Skeletal muscle tissue (tissue), 4 donors: ENCODE measurements around the gene TRPM3. TPM values are rescaled to one million over a fixed set of nuclear protein-coding genes. Genes with fewer than 3 reads are reported as not detected.

Experiments used
- H3K27ac ChIP-seq: one replicate; pipeline ENCODE4 v1.7.0; 2013; ENCODE audit warnings: mild to moderate bottlenecking, low read depth, low read length, inconsistent platforms
- H3K27me3 ChIP-seq, 3 donors: one replicate each; pipeline ENCODE4 v1.7.0; 2013; ENCODE audit warnings: low read length in 3 of 3; ENCODE audit not compliant: control insufficient read depth in 3 of 3, insufficient read depth in 3 of 3
- H3K36me3 ChIP-seq, 3 donors: one replicate each; pipeline ENCODE4 v1.7.0; 2013; ENCODE audit warnings: low read length in 3 of 3; ENCODE audit not compliant: control insufficient read depth in 3 of 3, insufficient read depth in 3 of 3
- H3K4me1 ChIP-seq, 3 donors: one replicate each; pipeline ENCODE4 v1.7.0; 2013; ENCODE audit warnings: low read length in 3 of 3, mild to moderate bottlenecking in 3 of 3; ENCODE audit not compliant: control insufficient read depth in 3 of 3, insufficient read depth in 3 of 3
- H3K4me3 ChIP-seq, 3 donors: one replicate each; pipeline ENCODE4 v1.7.0; 2013; ENCODE audit warnings: low read length in 3 of 3
- H3K9ac ChIP-seq, 3 donors: one replicate each; pipeline ENCODE4 v1.7.0; 2013; ENCODE audit warnings: low read length in 3 of 3, mild to moderate bottlenecking in 3 of 3, moderate library complexity in 2 of 3, low read depth in 1 of 3
- H3K9me3 ChIP-seq, 3 donors: one replicate each; pipeline ENCODE4 v1.7.0; 2013; ENCODE audit warnings: low read length in 3 of 3; ENCODE audit not compliant: control insufficient read depth in 3 of 3
- total RNA-seq: library from RNA; depleted of rRNA; stranded (reverse); fragments of >200 nt; gene quantifications from one replicate; pipeline ENCODE4 v1.2.3, GENCODE V29; 2014
- donor health status: Osteomylitis.

Gene TRPM3
- total RNA-seq, 1 donor from 2014 or later = 1.6 TPM

GRCh38 chr9:70595211-70595610 lies 526.2 kb downstream of the TRPM3 start:
- no peaks in the 10 kb centered on the region for H3K27me3 ChIP-seq
- no peak overlapping the region for H3K4me3 ChIP-seq
- H3K27ac ChIP-seq = no peak overlapping the region
- no peaks in the 10 kb centered on the region for H3K36me3 ChIP-seq
- peaks cover 0 to 6% (median 6%) of the 10 kb centered on the region in 3 donors for H3K4me1 ChIP-seq
- H3K9me3 ChIP-seq = no peaks in the 10 kb centered on the region
- H3K9ac ChIP-seq = no peak overlapping the region

DNA sequence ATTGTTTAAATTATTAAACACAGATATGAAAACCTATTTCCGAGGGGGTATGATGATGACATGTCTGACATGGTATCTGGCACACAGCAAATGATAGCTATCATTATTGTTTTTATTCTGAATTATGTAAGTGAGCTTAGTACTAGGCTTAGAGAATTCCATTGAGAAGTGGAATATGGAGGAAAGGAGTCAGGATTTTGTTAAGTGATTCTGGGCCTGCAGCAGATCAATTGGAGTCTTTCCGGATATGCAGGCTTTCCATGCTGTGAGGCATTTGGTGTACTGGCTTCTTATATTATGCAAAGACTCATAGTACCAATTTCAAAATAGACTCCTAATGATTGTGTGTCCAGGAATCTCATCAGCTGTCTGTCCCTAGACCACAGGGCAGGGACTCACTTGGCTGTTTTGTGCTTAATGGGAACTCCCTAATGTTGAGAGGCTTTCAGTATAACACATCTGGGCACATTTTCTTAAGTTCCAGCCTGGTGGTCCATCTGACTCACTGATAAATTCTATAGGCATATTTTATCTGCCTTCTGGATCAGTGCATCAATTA lies 527.0 kb downstream of the TRPM3 start:
- Histone ChIP-seq H3K4me3 (no peak overlapping the region), H3K27me3 (no peaks in the 10 kb centered on the region), H3K36me3 (no peaks in the 10 kb centered on the region), H3K4me1 (peaks cover 0 to 10% (median 7%) of the 10 kb centered on the region in 3 donors), H3K27ac (peak overlapping the region; percentile 16), H3K9me3 (no peaks in the 10 kb centered on the region), H3K9ac (no peak overlapping the region)

- no peak overlapping the region for H3K27ac ChIP-seq
Observed at GRCh38 chr9:70593241-70593640, 528.2 kb downstream of the TRPM3 start.

GRCh38 chr9:70590315-70590677 lies 531.1 kb downstream of the TRPM3 start:
- Histone ChIP-seq H3K9me3 (no peaks in the 10 kb centered on the region), H3K27ac (peak overlapping the region; percentile 80), H3K27me3 (no peaks in the 10 kb centered on the region), H3K4me1 (peaks cover 15 to 35% (median 35%) of the 10 kb centered on the region in 3 donors), H3K9ac (no peak overlapping the region), H3K4me3 (no peak overlapping the region), H3K36me3 (no peaks in the 10 kb centered on the region)

More at GRCh38 chr9:70593241-70593640, 528.2 kb downstream of the TRPM3 start:
- H3K4me3 ChIP-seq = no peak overlapping the region
- no peak overlapping the region for H3K9ac ChIP-seq
- H3K4me1 ChIP-seq = peaks cover 0 to 19% (median 16%) of the 10 kb centered on the region in 3 donors
- no peaks in the 10 kb centered on the region for H3K27me3 ChIP-seq
- no peaks in the 10 kb centered on the region for H3K9me3 ChIP-seq
- H3K36me3 ChIP-seq = no peaks in the 10 kb centered on the region

GRCh38 chr9:70589571-70590314 lies 531.7 kb downstream of the TRPM3 start:
- H3K4me1 ChIP-seq = peaks cover 15 to 35% (median 34%) of the 10 kb centered on the region in 3 donors
- peak overlapping the region in 1 of 3 donors; percentile 18 for H3K4me3 ChIP-seq
- H3K27ac ChIP-seq = peak overlapping the region; percentile 80
- H3K36me3 ChIP-seq = no peaks in the 10 kb centered on the region
- H3K9me3 ChIP-seq = no peaks in the 10 kb centered on the region
- no peaks in the 10 kb centered on the region for H3K27me3 ChIP-seq
- H3K9ac ChIP-seq = no peak overlapping the region

DNA sequence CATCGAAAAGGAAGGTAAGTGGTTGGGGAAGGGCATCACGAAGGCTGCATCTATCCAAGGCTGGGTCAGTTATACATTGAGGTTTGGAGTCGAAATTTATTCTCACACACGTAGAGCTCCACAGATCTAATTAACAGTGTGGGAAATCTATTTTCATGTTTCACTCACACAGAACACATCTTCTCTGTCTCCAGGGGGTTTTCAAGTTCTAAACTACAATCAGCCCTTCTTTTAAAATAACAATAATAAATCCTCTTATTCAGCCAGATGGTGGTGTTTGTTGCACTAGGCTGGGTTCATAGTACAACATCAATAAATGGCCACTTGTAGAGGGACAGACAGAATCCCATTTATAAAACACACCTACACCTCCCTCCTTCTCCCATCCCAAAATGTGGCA lies 532.4 kb downstream of the TRPM3 start:
- no peaks in the 10 kb centered on the region for H3K27me3 ChIP-seq
- H3K4me3 ChIP-seq = no peak overlapping the region
- no peaks in the 10 kb centered on the region for H3K9me3 ChIP-seq
- no peak overlapping the region for H3K9ac ChIP-seq
- H3K4me1 ChIP-seq = peaks cover 15 to 32% (median 30%) of the 10 kb centered on the region in 3 donors
- no peaks in the 10 kb centered on the region for H3K36me3 ChIP-seq
- peak overlapping the region; percentile 80 for H3K27ac ChIP-seq

DNA sequence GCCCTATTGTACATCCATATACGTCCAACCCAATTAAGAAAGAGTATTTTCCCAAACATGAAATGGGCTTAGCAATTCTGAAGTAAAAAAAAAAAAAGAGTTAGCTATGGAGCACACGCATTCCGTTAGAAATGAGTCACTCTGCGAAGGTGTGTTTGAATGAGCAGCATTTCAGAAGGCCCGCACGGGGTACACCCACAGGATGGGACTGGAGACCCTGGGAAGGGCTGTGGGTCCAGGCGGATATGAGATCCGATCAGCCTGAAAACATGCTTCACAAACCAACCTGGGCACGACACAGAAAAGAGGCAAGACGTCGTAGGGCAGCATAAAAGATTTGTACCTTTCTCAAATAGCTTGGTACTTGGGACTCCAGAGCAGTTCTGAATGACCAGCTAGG lies 533.0 kb downstream of the TRPM3 start:
- Histone ChIP-seq H3K27ac (peak overlapping the region; percentile 80), H3K9me3 (no peaks in the 10 kb centered on the region), H3K36me3 (no peaks in the 10 kb centered on the region), H3K27me3 (no peaks in the 10 kb centered on the region), H3K4me1 (peaks cover 15 to 32% (median 30%) of the 10 kb centered on the region in 3 donors), H3K9ac (no peak overlapping the region), H3K4me3 (no peak overlapping the region)

- H3K36me3 ChIP-seq = no peaks in the 10 kb centered on the region
- H3K27me3 ChIP-seq = no peaks in the 10 kb centered on the region
- peaks cover 15 to 32% (median 30%) of the 10 kb centered on the region in 3 donors for H3K4me1 ChIP-seq
- no peak overlapping the region for H3K4me3 ChIP-seq
- H3K9me3 ChIP-seq = no peaks in the 10 kb centered on the region
- H3K9ac ChIP-seq = peak overlapping the region in 1 of 3 donors; percentile 33
- H3K27ac ChIP-seq = peak overlapping the region; percentile 80
Observed at GRCh38 chr9:70587201-70587600, 534.2 kb downstream of the TRPM3 start.

DNA sequence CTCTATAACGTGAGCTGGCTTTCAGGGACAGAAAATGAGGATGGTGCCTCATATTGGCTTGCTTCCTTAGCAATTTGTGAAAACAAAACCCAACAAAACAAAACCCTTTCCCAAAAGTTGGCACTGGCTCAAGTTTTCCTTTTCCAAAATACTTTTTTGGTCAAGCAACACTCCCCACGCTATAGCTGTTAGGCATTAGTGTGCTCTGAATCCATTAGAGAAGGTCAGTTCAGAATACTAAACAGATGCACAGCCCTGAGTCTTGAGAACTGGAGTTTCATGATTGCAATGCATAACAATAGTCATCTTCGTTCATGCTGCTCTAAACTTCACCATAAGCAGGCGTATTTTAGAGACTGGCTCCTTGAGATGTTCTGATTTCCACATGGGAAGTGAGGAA lies 534.9 kb downstream of the TRPM3 start:
- no peaks in the 10 kb centered on the region for H3K27me3 ChIP-seq
- H3K9me3 ChIP-seq = no peaks in the 10 kb centered on the region
- H3K27ac ChIP-seq = peak overlapping the region; percentile 80
- H3K4me1 ChIP-seq = peaks cover 15 to 32% (median 30%) of the 10 kb centered on the region in 3 donors
- H3K36me3 ChIP-seq = no peaks in the 10 kb centered on the region
- no peak overlapping the region for H3K4me3 ChIP-seq
- no peak overlapping the region for H3K9ac ChIP-seq

- H3K4me1 ChIP-seq = peaks cover 6 to 9% (median 8%) of the 10 kb centered on the region in 3 donors
- H3K27ac ChIP-seq = no peak overlapping the region
- H3K36me3 ChIP-seq = no peaks in the 10 kb centered on the region
- H3K4me3 ChIP-seq = no peak overlapping the region
- H3K27me3 ChIP-seq = no peaks in the 10 kb centered on the region
- H3K9ac ChIP-seq = no peak overlapping the region
- no peaks in the 10 kb centered on the region for H3K9me3 ChIP-seq
Observed at GRCh38 chr9:70581955-70582350, 539.5 kb downstream of the TRPM3 start.
